GM19238 (cell line): ENCODE results near the gene PUS3.
"Not testable (repeated sequence)": the region's sequence is repeated elsewhere in the genome, so short reads cannot be mapped to it uniquely, and the experiment has no call there.

ENCODE experiments used
- DNase-seq: peaks from one replicate; pipeline ENCODE4 v3.0.0; 2011; ENCODE audit warnings: low spot score; ENCODE audit not compliant: insufficient read length

Gene PUS3

GRCh38 chr11:125872138-125872491 lies 30.9 kb downstream of the PUS3 start:
- no peak for DNase-seq

DNA sequence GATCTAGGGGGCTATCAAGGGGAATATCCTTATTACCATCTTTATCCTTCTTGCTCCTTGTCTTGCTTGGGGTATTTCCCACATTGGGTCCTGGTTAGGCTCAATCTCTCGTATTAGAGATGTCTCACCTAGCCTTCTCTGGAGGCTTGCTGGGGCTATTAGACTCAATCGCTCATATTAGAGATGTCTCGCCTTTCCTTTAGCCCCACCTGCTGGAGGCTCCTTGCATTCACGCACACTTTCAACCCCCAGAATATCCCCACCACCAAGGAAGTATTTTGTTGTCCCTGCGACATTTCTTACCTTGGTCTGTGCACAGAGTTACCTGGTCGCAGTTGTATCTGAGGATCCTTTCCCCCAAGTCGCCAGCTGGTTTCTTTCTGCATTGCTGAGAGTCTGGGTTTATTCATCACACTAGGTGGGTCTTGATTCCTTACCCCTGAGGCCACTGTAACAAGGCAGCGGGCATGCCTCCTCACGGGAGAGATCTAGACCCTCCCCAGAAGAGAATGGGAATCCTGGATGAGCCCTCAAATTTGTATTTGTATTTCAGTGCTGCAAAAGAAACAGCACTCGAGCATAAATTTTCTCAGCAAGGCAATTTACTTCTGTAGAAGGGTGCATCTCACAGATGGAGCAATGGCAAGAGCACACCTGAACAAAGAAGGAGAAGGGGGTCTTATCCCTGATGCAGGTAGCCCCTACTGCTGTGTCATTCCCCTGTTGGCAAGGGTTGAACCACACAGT lies 31.4 kb downstream of the PUS3 start:
- no peak for DNase-seq

- no peak for DNase-seq
Measured at GRCh38 chr11:125869521-125869920, 33.5 kb downstream of the PUS3 start.

DNA sequence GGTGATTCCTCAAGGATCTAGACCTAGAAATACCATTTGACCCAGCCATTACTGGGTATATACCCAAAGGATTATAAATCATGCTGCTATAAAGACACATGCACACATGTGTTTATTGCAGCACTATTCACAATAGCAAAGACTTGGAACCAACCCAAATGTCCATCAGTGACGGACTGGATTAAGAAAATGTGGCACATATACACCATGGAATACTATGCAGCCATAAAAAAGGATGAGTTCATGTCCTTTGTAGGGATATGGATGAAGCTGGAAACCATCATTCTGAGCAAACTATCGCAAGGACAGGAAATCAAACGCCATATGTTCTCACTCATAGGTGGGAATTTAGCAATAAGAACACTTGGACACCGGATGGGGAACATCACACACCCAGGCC lies 37.7 kb downstream of the PUS3 start:
- not testable (repeated sequence) for DNase-seq

DNA sequence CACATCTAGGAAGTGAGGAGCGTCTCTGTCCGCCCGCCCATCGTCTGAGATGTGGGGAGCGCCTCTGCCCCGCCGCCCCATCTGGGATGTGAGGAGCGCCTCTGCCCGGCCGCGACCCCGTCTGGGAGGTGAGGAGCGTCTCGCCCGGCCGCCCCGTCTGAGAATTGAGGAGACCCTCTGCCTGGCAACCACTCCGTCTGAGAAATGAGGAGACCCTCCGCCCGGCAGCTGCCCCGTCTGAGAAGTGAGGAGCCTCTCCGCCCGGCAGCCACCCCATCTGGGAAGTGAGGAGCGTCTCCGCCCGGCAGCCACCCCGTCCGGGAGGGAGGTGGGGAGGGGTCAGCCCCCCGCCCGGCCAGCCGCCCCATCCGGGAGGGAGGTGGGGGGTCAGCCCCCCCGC lies 40.2 kb downstream of the PUS3 start:
- DNase-seq: not testable (repeated sequence)

GRCh38 chr11:125857670-125858069 lies 45.3 kb downstream of the PUS3 start:
- not testable (repeated sequence) for DNase-seq

- no peak for DNase-seq
Measured at GRCh38 chr11:125846188-125846587, 56.8 kb downstream of the PUS3 start.
